Islet precursor cell (in vitro differentiated cells): ENCODE results near the gene WDR20.
A peak's percentile ranks its signal among the peaks of the same experiment; 100 is the strongest.
"Not testable (repeated sequence)": the region's sequence is repeated elsewhere in the genome, so short reads cannot be mapped to it uniquely, and the experiment has no call there.

Source experiments
- DNase-seq: peaks from one replicate; pipeline ENCODE4 v3.0.0-alpha.2; 2018

Gene WDR20

GRCh38 chr14:102172021-102172272, 32.2 kb downstream of the WDR20 start:
- not testable (repeated sequence) for DNase-seq

- DNase-seq: not testable (repeated sequence)
Observed at GRCh38 chr14:102172721-102173120, 33.0 kb downstream of the WDR20 start.

GRCh38 chr14:102177161-102177560, 37.5 kb downstream of the WDR20 start:
- DNase-seq: no peak

DNA sequence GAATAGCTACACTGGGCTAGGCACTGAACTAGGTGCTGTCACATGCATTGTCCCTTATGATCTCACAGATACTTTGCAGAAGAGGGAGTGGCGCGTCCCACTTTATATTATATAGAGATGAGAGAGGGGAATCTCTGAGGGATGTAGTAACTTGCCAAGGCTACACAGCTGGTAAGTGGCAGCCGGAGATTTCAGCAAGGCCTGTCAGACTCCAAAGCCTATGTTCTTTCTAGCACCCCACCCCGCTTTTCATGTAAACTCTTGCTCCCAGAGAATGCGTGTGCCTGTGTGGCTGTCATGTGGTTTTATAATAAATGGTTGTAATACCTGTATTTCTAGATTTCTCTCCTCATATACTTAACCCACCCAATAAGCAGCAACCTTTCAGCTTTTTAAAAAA, 39.1 kb downstream of the WDR20 start:
- no peak for DNase-seq

DNA sequence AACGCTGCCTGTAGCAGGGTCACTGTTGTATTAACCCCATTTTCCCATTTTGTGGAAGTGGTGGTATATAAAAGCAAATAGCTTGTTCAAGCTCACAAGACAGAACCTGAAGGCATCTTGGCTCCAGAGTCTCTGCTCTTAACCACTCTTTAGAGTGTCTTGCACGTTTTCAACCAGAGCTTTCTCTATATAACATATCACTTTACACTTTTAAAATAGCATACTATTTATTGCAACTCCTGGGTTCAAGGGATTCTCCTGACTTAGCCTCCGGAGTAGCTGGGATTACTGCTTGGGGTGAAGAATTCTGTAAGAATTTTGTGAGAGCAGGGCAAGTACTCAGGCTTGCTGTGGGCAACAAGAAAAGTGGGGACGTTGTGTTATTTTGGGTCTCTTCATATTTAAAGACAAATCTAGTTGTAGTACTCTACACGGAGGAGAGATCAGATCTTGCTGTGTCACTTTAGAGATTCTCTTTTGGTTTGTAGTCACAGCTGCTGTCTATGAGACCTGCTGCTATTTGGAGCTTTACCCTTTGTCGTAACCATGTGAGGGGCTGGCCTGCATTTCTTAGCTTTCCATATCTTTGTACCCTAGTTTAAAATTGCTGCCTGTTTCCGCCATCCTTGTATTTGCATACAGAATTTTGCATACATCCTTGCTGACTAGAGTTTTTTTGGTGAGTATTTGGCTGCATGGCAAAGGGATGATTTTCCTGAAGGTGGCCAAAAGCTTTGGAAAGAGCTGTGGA, 40.7 kb downstream of the WDR20 start:
- DNase-seq: no peak

GRCh38 chr14:102181187-102181586, 41.5 kb downstream of the WDR20 start:
- no peak for DNase-seq

- DNase-seq: no peak
Observed at GRCh38 chr14:102182190-102182589, 42.5 kb downstream of the WDR20 start.

DNA sequence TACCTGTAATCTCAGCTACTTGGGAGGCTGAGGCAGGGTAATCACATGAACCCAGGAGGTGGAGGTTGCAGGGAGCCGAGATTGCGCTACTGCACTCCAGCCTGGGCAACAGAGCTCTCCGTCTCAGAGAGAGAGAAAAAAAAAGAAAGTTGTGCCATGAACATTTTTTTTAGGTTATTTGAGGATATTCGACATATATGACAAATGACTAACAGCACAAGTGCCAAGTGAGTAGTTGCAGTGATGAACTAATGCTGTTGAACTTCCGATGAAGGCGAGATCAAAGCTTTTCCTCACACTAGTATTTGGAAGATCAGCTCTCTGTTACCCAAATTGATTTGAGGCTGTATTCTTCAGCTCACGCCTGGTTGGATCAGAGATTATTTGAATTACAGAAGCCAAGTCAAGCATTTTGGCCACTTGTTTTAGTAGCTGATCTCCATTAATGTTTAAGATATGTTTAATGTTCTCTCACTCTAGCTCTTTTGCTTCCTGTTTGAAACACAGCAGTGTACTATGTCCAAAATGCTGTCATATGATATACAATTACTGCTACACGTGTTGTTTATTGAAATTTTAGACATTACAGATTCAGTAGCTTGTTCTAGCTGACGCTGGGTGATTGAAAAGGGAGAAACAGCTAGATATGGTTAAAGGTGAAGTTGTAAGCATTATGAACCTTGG, 43.4 kb downstream of the WDR20 start:
- DNase-seq: no peak

GRCh38 chr14:102183886-102184285, 44.2 kb downstream of the WDR20 start:
- no peak for DNase-seq

DNA sequence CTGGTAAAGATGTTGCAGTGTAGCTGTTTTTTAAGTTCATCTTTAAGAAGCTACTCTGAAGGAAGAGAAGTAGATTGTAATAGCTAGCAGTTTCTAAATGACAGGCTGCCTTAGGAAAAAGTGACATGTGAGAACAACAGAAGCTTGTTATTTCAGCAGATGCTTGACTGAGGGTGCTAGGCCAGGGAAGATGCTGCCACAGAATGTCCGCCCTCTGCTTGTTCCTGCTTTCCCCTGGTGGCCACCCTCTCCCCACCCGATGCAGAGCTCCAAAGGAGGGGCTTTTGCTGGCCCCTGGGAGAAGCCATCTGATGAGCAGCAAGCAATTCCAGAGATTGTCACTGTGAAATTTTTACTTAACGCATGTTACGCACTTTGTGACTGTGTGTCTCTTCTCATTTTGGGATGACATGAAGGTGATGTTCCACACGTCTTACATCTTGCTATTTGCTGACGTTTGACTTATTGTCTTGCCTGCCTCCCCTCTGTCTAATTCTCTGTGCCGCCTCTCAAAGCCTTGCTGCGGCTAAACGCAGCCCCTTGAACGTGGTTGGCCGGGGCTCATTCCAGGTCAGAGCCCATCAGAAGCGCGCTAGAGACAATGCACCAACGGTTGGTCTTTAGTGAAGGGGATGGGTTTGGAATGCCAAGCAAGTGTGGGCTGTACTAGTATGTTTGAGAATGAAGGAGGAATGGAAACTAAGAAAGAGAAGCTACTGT, 44.8 kb downstream of the WDR20 start:
- no peak for DNase-seq

DNA sequence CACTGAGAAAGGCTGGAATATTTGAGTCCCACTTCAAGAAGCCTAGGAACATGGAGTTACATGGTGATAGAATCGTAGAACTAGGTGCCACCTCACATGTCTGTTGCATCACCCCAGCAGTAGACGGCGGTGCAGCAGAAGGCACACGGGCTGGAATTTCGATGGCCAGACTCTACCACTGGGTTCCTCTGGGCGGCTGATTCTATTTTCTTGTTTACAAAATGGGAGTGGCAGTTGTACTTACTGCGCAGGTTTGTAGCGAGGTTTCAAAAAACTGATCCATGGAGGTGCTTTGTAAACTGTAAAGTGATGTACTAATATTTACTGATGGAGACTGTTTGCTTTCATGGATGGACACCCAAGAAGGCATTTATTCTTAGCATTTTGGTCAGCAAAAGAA, 45.7 kb downstream of the WDR20 start:
- no peak for DNase-seq

- no peak for DNase-seq
Observed at GRCh38 chr14:102187044-102187443, 47.3 kb downstream of the WDR20 start.

GRCh38 chr14:102187568-102188001, 47.9 kb downstream of the WDR20 start:
- DNase-seq: peak; percentile 69

- DNase-seq: no peak
Observed at GRCh38 chr14:102188187-102188586, 48.5 kb downstream of the WDR20 start.

DNA sequence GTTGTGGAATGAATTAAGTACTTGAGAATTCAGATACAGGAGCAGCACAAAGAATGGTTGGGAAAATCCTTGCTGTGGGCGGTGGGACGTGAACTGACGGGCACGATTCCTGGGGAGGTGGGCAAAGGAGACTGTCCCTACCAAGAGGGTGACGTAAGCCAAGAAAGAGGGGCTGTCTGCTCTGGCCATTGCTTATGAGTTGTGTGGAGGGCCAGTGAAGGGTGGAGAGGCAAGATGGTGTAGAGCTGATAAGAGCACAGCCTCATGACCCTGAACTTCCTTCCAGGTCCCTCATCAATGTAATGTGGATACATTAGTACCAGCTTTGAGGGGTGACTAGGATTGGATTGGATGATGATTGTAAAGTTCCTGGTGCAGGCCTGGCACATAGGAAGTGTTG, 50.2 kb downstream of the WDR20 start:
- no peak for DNase-seq

DNA sequence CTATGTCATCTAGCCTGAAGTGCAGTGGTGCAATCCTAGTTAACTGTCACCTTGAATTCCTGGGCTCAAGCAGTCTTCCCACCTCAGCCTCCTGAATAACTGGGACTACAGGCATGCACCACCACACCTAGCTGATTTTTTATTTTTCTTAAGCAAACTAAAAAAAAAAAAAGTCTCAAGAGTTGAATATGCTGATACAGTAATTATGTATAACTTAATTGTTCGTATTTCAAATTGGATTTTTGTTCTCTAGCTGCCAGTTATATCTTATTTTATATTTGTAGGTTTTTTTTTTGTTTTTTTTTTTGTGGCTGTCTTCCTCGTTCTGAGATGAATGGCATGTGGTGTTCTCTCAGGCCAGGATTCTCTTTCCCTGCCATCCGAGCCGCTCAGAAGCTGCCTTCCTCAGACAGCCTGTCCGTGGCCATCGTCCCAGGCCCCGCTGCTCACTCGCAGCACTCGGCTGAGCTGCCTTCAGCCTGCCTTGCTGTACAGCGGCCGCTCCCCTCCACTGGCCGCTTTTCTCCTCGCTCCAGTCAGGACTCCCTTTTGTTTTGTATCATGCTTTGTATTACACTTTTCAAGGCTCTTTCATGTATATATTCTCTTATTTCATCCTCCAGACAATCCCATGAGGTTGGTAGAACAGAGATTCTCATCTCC, 53.3 kb downstream of the WDR20 start:
- DNase-seq: no peak

DNA sequence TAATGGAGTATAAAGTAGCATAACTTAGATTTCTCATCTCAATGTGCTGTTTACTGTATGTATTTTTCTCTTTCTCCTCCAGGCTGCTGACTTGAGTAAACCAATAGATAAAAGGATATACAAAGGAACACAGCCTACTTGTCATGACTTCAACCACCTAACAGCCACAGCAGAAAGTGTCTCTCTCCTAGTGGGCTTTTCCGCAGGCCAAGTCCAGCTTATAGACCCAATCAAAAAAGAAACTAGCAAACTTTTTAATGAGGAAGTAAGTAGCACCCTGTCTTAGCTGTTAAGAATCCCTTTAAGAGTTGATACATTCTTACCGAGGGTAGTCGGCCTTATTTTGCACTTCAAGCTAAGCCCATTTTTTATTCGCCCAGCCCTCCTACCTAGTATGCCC, 55.2 kb downstream of the WDR20 start:
- DNase-seq: no peak

DNA sequence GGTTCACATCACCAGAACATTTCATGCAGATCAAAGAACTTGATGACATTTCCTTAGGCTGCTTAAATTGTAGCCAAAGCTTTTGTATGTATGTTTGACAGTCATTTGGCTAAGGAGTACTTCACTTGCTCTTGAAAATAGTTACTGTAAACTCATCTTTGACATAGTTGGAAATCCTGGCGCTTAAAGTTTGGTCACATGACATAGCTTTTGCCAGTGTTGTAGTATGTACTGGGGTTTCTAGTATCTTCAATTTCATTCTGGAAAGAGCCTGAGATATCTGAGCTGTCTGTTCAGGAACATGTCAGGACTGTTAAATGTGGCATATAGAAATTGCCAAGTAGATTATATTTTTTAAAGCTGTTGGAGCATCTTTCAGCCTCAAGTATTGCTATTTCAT, 55.7 kb downstream of the WDR20 start:
- no peak for DNase-seq

DNA sequence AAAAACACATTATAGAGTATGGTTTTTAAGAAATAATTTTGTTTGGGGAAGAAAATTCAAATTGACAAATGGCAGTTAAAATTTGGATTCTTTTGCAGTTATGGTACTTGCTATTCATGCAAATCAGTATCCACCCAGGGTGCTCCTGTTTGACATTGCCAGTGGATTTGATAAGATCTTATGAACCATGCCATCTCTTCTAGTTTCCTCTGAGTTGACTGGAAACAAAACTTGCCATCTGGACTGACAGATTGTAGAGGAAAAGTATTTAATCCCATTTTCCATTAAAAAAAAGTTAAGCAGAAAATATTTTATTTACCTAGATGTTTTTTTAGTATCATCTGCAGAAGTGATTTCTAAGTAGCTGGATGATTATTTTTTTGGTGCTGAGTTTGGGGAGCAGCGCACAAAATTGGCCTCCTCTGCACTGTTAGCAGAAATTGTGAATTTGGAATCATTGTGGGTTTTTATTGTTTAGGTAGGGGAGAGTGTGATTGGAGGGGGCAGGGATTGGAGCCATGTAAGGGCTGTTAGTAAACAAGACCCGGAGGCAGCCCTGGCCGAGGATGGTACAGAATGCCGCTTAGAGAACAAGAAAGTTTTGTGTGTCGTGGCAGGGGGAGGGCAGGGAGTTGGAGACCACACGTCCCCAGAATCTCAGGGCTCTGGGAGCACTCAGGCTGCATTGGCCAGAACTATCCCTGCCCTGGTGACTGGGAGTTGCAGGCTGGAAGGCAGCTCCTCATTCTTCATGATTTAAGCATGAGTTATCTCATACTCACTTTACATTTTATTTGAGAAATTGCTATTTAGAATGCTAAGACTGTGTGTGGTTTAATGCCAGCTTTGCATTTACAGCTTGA, 56.6 kb downstream of the WDR20 start:
- DNase-seq: no peak

- DNase-seq: no peak
Observed at GRCh38 chr14:102196902-102197230, 57.2 kb downstream of the WDR20 start.

DNA sequence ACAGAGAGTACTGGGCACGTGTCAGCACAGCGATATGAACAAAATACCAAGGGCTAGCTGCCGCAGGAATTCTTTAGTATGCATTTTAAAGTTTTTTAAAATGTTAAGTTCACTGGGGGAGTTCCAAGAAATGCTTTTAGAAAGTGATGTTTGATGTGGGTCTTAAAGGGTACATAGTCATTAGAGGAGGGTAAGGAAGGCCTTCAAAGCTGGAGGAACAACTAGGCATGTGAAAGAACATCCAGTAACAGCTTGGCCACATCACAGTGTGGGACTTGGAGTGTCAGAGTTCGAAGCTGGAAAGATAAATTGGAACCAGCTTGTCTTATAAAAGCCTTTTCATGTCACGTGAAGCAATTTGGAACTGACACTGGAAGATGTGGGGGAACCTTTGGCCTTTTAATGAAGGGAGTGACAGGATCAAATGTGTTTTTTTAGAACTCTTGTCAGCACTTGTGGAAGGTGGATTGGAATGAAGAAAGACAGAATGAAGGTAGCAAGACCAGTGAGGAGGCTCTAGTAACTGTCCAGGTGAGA, 57.7 kb downstream of the WDR20 start:
- no peak for DNase-seq

GRCh38 chr14:102200690-102201352, 61.1 kb downstream of the WDR20 start:
- no peak for DNase-seq
